GM18519 (cell line): ENCODE data around the gene MICAL2.

Experiments
- ATAC-seq: cut with Tn5 transposase; IDR thresholded peaks from one replicate; pipeline ENCODE4 v1.9.1; 2021; ENCODE audit warnings: mild to moderate bottlenecking, moderate library complexity; ENCODE audit not compliant: unreplicated experiment, low FRiP score

The MICAL2 gene

DNA sequence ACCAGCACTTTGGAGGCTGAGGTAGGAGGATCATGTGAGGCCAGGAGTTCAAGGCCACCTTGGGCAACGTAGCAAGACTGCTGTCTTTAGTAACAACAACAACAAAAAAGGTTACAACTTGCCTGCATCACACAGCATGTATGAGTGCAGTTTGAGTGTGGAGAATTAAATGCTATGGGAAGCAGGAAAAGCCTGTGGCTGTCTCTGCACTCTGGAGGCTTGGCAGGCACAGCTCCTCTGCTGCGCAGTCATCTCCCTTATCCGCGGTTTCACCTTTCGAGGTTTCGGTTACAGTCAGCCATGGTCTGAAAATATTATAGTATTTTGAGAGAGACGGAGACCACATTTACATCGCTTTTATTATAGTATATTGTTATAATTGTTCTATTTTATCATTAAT lies 2.9 kb downstream of the MICAL2 start:
- ATAC-seq: no peak

DNA sequence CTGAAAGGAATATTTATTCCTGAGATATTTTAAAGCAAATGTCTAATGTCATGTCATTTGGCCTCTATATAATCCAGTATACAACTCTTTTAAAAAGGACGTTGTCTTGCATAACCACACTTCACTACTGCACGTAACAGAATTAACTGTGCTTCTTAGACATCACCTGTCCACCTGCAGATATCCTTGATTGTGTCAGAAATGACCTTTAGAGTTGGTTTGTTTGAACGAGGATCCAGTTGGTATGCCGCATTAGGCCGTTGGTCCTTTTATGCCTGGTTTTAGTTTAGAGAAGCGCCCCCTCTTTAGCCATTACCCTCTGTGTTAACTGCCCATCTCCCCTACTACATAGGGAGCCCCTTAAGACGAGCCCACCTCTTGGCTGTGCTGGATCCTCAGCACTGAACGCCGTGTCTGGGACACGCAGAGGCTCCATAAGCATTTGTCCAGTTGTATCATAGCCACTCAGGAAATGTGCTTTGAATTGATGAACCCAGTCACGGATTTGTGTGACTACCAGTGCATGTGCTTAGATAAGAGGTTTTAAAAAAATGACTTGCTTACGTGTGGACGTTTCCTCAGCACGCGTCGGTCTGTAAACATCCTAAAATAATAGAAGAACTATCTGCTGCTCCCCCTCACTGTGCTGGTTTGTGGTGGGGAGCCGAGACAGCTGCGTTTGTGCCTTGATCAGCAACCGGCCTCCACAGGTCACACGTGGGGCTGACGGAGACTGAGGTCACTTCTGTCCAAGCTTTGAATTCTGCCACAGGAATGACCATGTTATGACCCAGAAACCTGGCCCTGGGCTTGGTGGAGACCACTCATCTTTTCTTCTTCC lies 4.0 kb downstream of the MICAL2 start:
- ATAC-seq: no peak

DNA sequence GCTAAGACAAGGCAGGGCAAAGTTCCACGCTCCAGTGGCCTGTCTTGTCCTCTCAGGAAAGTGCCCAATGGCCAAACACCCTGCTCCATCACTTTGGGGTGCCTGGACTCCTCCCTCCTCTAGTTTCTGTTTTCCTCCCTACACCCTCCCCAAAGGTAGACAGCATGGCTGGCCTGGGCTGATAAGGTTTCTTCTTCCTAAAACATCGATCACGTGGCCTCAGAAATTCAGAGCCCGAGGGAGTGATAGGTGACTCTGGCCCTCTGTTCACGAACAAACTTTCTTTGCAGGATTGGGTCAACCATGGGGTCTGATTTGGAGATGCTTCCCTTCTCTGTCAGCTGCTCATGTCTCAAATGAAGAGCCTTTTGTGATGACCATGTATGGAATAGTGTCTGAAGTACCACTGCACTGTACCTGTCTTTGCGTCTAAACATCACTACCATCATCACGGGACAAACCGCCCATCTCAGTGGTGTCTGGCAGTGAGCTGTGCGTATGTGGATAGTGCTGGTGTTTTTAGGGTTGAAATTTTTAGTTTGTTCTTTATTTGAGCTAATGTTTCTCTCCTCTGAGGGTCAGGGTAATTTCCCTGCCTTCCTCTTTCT lies 6.1 kb downstream of the MICAL2 start:
- no peak for ATAC-seq

DNA sequence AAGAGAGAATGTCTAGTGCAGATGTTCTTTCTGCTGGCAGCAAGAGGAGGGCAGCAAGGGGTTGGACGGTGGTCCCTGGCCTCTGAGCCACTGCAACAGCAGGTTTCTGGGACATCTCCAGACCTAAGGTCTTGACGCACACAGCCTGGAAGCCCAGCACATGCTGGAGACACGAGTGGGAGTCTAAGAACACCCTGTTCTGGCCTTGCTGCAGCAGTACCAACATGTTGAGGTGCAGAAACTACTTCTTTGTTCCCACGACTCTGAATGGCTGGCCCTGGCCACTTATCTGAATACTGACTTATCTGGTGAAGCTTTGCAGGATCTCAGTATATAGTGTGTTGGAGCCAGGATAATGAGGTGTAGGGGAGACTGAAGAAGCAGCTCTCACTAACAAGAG lies 6.8 kb downstream of the MICAL2 start:
- ATAC-seq: no peak

DNA sequence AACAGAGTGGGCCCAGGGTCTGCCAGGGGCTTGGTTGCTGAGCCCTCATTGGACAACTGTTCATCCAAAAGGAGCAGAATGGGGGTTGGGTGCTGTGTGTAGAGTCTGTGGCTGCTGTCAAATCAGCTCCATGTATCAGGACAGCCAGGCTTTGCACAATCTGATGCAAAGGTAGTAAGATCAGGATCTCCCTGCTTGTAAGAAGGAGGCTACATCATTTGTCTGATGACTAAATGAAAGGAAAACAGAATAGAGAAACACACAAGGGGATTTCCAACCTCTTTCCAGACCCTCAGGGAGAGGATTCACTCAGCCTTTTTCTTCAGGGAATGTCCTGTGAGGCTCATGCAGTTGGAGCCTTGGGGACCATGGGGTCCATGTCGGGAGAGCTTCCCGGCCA lies 7.2 kb downstream of the MICAL2 start:
- no peak for ATAC-seq

DNA sequence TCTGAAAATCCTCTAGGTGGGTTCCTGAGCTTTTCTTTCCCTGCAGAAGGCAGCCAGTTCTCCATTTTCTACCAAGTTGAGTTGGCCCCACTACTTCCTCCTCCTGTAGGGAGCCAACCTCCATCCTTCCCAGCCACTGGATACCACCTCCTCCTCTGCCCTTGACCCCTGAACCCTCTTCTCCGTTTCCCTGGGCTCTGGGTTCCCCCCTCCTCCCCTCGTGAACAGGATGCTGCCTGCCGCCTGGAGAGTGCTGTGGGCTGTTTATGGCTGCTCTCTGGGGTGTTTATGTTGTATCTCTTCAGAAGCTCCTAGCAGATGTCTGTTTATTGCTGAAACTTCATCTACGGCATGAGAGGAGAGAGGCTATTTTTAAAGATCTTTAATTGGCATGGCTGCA lies 8.6 kb downstream of the MICAL2 start:
- ATAC-seq: no peak

DNA sequence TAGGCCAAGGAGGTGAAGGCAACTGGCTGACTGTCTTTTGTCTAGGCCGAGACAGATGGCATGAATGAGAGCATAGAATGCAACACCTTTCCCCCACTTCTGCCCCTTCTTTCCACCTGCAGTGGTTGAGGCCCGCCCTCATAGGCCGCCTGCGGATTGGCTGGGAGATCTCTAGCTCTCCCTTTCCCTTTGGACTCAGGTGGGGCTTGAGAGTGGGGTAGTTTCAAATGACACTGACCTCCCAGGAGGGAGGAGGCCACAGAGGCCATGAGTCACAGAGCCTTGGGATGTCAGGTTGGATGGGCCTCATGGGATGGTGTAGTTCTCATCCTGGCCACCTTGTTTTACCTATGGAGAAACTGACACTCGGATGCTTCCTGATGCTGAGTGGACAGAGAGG lies 9.1 kb downstream of the MICAL2 start:
- ATAC-seq: no peak

DNA sequence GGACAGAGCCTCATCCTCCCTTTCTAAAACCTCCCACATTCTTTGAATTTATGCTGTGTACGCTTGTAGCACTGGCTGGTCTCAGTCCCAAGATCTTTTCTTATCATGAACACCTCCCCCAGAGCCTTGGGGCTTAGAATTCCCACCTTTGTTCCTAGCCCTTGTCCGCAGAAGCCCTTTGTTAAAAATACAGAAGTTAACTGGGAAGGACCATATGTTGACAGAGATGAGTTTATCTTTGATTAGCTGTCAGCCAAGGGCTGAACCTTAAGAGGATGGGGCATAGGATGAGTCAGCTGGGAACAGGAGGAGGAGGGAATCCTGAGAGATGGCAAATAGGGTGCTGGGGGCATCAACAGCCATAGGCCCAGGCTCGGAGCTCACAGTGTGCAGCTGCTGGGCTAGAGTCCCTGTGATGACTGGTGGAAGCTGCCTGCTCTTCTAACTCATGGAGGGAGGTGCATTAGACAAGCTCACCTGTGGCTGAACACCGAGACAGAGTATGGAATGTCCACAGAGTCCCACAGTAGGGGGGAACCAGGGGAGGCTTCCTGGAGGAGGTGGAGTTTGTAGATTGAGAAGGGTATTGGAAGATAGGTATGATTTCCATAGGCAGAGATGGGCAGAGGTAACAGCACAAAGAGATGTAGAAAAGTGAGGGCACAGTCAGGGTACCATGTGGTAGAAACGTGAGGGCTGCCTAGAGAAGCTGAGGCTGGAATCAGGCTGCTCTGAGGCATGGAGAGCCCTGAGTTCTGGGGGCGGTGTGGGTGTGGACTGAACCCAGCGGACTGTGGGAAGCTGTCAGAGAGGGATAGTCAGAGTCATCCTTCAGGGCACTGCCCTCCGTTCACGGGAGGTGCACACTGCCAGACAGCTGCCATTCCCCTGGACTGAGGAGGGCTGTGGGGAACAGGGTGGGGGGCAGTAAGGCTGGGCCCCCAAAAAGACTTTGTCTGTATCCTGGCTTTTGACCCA lies 9.9 kb downstream of the MICAL2 start:
- ATAC-seq: no peak

DNA sequence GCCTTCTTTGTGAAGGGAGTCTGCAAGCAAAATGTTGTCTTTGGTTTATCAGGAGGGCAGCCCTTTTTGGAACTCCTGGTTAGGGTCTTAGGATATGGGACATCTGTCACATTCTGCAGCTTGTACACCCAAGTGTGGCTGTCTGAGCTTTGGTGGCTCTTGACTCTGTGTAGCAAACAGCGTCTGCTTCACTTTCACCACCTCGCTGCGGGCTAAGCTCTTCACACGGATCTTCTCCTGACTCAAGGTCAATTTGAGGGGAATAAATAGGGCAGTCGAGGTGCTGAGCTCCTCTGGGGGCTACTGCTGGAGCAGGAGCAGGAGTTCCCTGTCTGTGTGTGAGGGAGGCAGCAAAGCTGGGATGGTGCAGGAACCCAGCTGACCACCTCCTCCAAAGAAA lies 10.6 kb downstream of the MICAL2 start:
- no peak for ATAC-seq

DNA sequence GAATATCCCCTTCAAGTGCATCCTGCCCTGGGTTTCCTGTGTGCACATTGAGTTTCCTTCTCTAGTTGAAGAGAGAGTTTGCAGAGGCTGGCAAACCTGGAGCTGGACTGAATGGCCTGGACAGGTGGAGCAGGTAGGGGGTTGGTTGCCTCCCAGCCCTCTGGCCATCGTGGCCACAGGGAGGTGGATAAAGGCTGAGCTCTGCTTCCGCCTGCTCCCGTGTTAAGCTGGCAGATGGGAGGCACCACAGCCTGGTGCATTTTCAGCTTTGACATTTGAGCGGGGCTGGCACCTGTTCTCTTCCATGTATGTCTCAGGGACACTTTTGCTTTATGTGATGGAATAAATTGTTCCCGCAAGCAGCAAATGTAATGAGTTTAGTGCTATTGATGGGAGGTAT lies 11.1 kb downstream of the MICAL2 start:
- ATAC-seq: no peak

DNA sequence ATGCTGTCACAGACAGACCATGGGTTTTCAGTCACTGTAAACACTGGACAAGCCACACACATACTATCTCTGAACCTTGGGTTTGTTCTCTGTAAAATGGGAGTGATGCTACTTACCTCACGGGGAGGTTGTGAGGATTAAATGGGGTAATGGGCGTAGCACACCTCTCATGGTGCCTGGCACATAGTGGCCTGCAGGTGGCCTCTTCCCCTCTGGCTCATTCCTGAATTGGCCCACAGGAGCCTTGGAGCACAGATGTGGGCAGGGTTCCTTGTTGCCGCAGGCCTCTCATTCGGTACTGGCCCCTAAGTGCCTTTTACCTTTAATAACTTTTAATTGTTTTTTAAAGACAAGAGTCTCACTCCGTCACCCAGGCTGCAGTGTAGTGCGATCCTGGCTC lies 11.7 kb downstream of the MICAL2 start:
- no peak for ATAC-seq

DNA sequence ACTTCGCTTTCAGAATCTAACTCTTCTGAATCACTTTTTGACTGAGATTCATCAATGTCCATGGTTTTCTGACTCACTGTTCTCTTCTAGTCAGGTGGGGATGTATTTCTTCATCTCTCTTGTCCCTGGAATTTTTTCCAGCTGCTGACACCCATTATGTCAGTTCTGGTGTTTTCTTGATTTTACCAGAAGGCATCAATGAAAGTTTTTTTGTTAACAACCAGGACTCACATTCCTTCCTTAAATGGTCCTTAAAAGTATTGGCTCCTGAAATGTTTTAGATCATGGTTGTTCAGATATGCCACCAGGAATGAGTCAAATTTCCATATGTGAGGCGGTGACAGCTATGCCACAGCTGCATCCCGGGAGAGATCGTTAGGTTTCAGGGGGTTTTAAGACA lies 12.9 kb downstream of the MICAL2 start:
- no peak for ATAC-seq

DNA sequence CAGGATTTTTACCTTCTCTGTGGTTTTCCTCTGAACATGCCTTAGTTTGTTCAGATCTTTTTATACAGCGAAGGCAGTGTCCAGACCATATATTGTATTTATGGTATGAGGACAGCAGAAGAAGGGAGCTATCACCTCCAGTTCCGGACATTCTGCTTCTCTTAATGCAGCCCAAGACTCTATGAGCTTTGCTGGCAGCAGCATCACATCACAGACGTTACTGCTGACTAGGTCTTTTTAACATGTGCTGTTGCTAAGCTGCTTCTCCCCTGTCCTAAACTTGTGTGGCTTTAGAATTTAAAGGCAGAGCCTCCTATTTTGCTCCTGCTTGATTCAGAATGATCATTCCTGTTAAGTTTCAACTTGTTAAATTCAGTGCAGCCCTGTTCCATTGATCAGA lies 13.4 kb downstream of the MICAL2 start:
- ATAC-seq: no peak

DNA sequence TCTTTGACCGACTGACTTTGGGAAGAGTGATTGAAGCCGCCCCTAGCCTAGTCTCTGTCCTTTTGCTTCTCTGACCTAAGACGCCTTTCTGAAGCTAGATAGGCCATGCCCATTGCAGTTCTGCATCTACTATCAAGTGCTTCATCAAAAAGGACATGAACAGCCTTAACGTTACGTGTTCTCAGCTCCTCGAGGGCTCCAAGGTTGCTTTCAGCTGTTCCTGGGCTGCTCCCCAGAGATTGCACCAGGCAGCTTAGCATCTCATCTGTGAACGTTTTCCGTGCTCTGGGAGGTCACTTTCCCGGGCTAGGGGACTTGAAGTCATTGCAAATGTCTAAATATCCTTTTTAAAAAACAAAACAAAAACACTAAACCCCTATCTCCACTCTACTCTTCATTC lies 13.9 kb downstream of the MICAL2 start:
- ATAC-seq: no peak

DNA sequence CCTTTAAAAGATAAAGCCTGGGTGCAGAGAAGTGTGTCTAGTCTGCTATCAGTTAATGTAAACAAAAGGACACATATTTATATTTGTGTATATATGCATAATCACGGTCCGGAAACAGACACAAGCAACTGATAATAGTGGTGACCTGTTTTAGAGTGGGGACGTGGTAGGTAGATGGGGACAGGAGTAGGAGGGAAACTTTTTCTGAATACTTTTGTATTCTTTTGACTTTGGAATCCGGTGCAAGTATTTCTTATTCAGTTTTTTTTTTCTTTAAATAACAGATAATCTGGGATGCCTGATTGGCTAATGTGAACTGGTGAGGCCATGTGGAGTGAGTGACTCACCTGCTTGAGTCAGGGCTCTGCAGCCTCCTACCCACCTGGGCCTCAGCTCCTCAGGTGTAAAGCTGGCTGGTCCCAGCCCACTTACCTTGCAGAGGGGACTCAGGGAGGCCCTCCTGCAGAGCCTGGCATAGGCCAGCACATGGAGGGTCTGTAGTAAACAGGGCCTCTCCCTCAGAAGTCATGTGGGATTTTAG lies 15.3 kb downstream of the MICAL2 start:
- no peak for ATAC-seq

DNA sequence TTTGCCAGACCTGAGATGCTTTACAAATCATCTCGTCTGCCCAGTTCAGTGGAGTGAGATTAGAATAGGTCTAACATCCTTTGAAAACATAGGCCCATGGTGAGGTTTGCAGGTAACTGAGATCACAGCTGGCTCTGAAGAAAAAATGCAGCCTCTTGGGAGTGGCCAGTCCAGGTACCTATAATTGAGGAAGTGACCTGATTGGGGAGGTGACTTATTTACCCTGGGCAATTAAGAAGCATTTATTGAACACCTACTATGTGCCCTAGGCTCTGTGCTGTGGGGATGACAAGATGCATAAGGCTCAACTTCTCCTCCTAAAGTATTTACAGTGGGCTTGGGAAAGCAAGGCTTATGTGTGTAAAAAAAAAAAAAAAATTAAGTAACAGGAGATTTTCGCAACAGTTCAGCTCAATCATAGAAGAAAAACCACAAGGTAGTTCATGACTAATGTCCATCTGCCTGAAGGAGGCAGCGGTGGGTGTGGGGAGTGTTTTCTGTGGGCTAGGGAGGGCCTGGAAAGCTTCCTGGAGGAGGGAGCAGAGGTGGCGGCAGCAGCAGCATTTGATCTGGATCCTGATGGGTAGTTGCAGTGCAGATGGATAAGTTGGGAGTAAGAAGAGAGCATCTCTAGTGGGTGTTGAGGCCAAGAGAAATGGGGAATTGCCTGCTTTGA lies 16.1 kb downstream of the MICAL2 start:
- no peak for ATAC-seq

DNA sequence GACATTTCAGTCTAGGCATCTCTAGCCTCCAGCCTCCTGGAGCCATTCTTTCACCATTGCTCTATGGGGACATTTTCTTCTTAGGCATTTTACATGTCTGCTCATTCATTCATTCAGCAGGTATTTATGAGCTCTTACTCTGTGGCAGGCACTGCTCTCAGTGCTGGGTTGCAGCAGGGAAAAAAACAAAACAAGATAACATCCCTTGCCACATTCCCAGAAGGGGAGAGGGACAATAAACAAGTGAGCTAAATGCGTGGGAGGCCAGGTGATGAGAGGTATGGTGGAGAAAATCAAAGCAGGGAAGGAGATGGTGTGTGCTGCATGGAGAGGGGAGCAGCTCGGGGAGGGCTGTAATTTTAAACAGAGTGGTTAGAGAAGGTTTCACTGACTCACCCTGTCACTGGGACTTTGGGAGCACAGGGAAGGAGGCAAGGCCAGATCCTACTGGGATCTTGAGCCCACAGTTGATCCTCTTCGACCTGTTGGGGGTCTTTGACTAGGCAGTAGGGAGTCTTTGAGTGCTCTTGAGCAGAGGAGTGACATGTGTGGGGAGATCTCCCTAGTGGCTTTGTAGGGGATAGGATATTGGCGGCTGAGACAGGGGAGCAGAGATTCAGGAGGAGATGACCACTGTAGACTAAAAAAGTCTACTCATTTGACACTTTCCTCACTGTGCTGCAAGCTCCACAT lies 17.0 kb downstream of the MICAL2 start:
- no peak for ATAC-seq

DNA sequence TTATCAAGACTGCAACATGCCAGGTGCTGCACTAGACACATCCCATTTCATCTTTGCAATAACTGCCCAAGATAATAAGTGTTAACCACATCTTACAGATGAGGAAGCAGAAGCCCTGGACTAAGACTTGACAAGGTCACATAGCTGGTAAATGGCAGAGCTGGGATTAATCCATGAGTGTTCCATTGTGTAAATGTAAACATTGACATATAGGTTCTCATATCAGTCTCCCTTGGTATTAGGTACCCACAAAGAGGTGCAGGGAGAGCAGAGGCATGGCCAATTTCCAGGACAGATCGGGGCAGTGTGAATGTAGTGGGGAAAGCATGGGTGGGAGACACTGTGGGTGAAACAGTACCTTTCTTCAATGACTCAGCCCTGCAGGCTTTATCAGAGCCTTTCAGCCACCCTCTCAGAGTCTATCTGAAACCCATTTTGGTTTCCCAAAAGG lies 17.9 kb downstream of the MICAL2 start:
- no peak for ATAC-seq

DNA sequence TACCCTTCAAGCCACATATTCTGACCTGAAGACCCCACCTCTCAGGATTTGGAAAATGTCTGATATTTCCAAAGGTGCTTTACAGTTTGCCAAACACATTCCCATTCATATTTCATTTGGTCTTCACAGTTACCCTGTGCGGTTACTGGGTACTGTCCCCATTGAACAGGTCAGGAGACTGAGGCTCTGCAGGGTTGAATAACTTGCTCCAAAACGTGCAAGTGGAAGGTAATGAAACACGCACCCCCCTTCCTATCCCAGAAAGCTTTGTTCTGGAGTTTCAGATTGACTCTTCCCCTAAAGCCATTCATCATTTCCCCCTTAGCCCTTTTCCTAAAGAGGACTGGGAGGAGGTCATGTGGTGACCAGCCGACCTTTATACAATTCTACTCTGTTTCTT lies 18.8 kb downstream of the MICAL2 start:
- ATAC-seq: no peak
